GF-D8 (cell line): ENCODE data around the gene CX3CL1.
"Not testable (repeated sequence)": the region's sequence is repeated elsewhere in the genome, so short reads cannot be mapped to it uniquely, and the experiment has no call there.

Experiments
- DNase-seq: peaks from one replicate; lab custom pipeline; 2025; lab: John Stamatoyannopoulos, UW

The CX3CL1 gene

GRCh38 chr16:57372372-57373116 lies at the start of gene CX3CL1:
Gene CX3CL1 (plus strand): TSS chr16:57372490. CDS start chr16:57372569, 79 bp downstream.
- DNase-seq: no peak

- no peak for DNase-seq
Measured at GRCh38 chr16:57324749-57325148, 47.5 kb upstream of the CX3CL1 start.

- no peak for DNase-seq
Measured at GRCh38 chr16:57325458-57325857, 46.8 kb upstream of the CX3CL1 start.

GRCh38 chr16:57329718-57330327 lies 42.5 kb upstream of the CX3CL1 start:
- DNase-seq: no peak

GRCh38 chr16:57331355-57331754 lies 40.9 kb upstream of the CX3CL1 start:
- DNase-seq: no peak

- no peak for DNase-seq
Measured at GRCh38 chr16:57333402-57333801, 38.9 kb upstream of the CX3CL1 start.

- no peak for DNase-seq
Measured at GRCh38 chr16:57335366-57335765, 36.9 kb upstream of the CX3CL1 start.

- DNase-seq: no peak
Measured at GRCh38 chr16:57341062-57341440, 31.2 kb upstream of the CX3CL1 start.

- DNase-seq: no peak
Measured at GRCh38 chr16:57341441-57342303, 30.6 kb upstream of the CX3CL1 start.

- DNase-seq: not testable (repeated sequence)
Measured at GRCh38 chr16:57342606-57343005, 29.7 kb upstream of the CX3CL1 start.

- no peak for DNase-seq
Measured at GRCh38 chr16:57343221-57343620, 29.1 kb upstream of the CX3CL1 start.

GRCh38 chr16:57344094-57344493 lies 28.2 kb upstream of the CX3CL1 start:
- DNase-seq: not testable (repeated sequence)

- no peak for DNase-seq
Measured at GRCh38 chr16:57345021-57345420, 27.3 kb upstream of the CX3CL1 start.

GRCh38 chr16:57345666-57346204 lies 26.6 kb upstream of the CX3CL1 start:
- no peak for DNase-seq

- DNase-seq: no peak
Measured at GRCh38 chr16:57347858-57348257, 24.4 kb upstream of the CX3CL1 start.

- DNase-seq: no peak
Measured at GRCh38 chr16:57348327-57348726, 24.0 kb upstream of the CX3CL1 start.

GRCh38 chr16:57349212-57350031 lies 22.9 kb upstream of the CX3CL1 start:
- DNase-seq: peak; percentile 28

- DNase-seq: no peak
Measured at GRCh38 chr16:57352636-57353047, 19.6 kb upstream of the CX3CL1 start.

- no peak for DNase-seq
Measured at GRCh38 chr16:57354311-57354710, 18.0 kb upstream of the CX3CL1 start.

GRCh38 chr16:57355898-57356414 lies 16.3 kb upstream of the CX3CL1 start:
- DNase-seq: no peak

GRCh38 chr16:57356547-57356946 lies 15.7 kb upstream of the CX3CL1 start:
- DNase-seq: no peak
